ENCODE results near the gene ADGRF3. TPM values are rescaled to one million over a fixed set of nuclear protein-coding genes. Genes with fewer than 3 reads are reported as not detected.
A peak's percentile ranks its signal among the peaks of the same experiment; 100 is the strongest.
"Not testable (repeated sequence)": the region's sequence is repeated elsewhere in the genome, so short reads cannot be mapped to it uniquely, and the experiment has no call there.

Gene ADGRF3
- 0.48 TPM for total RNA-seq (ENCODE audit: insufficient read depth, low replicate concordance)

GRCh38 chr2:26346454-26347053 lies at the start of gene ADGRF3:
ADGRF3 (minus strand) TSS chr2:26346789; CDS start chr2:26346234, 555 bp downstream.
- DNase-seq (ENCODE audit: low spot score) = peak; percentile 64

GRCh38 chr2:26395394-26395793 lies 48.8 kb upstream of the ADGRF3 start:
- DNase-seq (ENCODE audit: low spot score) = no peak

GRCh38 chr2:26394694-26395093 lies 48.1 kb upstream of the ADGRF3 start:
- DNase-seq (ENCODE audit: low spot score) = no peak

- no peak for DNase-seq (ENCODE audit: low spot score)
These were observed 40.6 kb upstream of the ADGRF3 start for GRCh38 chr2:26387189-26387588.

- DNase-seq (ENCODE audit: low spot score) = no peak
These were observed 38.0 kb upstream of the ADGRF3 start for GRCh38 chr2:26384597-26384996.

GRCh38 chr2:26384183-26384582 lies 37.6 kb upstream of the ADGRF3 start:
- DNase-seq (ENCODE audit: low spot score) = no peak

- peak; percentile 4 for DNase-seq (ENCODE audit: low spot score)
These were observed 36.0 kb upstream of the ADGRF3 start for GRCh38 chr2:26382564-26382963.

GRCh38 chr2:26380281-26380680 lies 33.7 kb upstream of the ADGRF3 start:
- DNase-seq (ENCODE audit: low spot score) = no peak

GRCh38 chr2:26376799-26377198 lies 30.2 kb upstream of the ADGRF3 start:
- DNase-seq (ENCODE audit: low spot score) = no peak

- DNase-seq (ENCODE audit: low spot score) = not testable (repeated sequence)
These were observed 24.3 kb upstream of the ADGRF3 start for GRCh38 chr2:26370909-26371308.

GRCh38 chr2:26369664-26370063 lies 23.1 kb upstream of the ADGRF3 start:
- DNase-seq (ENCODE audit: low spot score) = not testable (repeated sequence)

- DNase-seq (ENCODE audit: low spot score) = no peak
These were observed 20.4 kb upstream of the ADGRF3 start for GRCh38 chr2:26366957-26367356.

GRCh38 chr2:26364669-26365068 lies 18.1 kb upstream of the ADGRF3 start:
- DNase-seq (ENCODE audit: low spot score) = no peak

- DNase-seq (ENCODE audit: low spot score) = no peak
These were observed 17.4 kb upstream of the ADGRF3 start for GRCh38 chr2:26363958-26364357.

- no peak for DNase-seq (ENCODE audit: low spot score)
These were observed 16.7 kb upstream of the ADGRF3 start for GRCh38 chr2:26363323-26363722.

GRCh38 chr2:26359886-26360473 lies 13.4 kb upstream of the ADGRF3 start:
- no peak for DNase-seq (ENCODE audit: low spot score)

- DNase-seq (ENCODE audit: low spot score) = no peak
These were observed 10.2 kb upstream of the ADGRF3 start for GRCh38 chr2:26356771-26357170.

- DNase-seq (ENCODE audit: low spot score) = no peak
These were observed 9.5 kb upstream of the ADGRF3 start for GRCh38 chr2:26356111-26356510.

GRCh38 chr2:26355038-26355995 lies 8.7 kb upstream of the ADGRF3 start:
- DNase-seq (ENCODE audit: low spot score) = peak; percentile 72

- DNase-seq (ENCODE audit: low spot score) = not testable (repeated sequence)
These were observed 7.9 kb upstream of the ADGRF3 start for GRCh38 chr2:26354469-26354868.

- no peak for DNase-seq (ENCODE audit: low spot score)
These were observed 6.3 kb upstream of the ADGRF3 start for GRCh38 chr2:26352892-26353291.

GRCh38 chr2:26351375-26352090 lies 4.9 kb upstream of the ADGRF3 start:
- no peak for DNase-seq (ENCODE audit: low spot score)

Data from umbilical cord (tissue), 2 donors.